ENCODE data around the gene PLET1. TPM values are rescaled to one million over a fixed set of nuclear protein-coding genes. Genes with fewer than 3 reads are reported as not detected.

Gene PLET1, protein sequence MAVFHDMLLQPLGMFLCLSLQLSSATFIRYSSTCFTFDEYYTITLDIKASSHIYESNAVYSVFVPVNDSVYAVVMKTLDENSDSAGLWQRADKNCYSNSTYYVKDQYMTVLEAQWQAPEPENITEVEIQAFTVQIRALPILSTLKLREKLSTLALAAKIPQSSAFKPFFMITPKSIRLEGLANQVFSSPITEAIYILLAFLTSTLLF
- not detected in 2 replicates for total RNA-seq

DNA sequence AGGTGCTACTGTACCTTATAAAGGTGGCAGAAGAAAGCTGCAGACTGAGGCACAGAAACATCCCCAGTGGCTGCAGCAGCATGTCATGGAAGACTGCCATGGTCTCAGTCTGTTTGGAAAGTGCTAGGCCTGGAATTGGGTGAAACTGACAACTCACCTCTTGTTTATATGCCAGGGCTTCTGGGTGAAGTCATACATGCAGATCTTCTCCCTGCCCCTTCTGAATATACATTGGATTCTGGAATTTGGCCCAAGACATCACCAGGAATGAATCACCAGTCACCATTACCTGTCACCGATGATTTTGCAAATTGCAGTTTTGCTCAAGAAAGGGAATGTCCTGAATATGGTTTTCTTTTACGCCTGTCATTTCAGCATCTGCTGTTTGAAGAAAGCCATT, at the start of gene PLET1:
TSS of gene PLET1 (minus strand) at position 371 of the 400 bp plus-strand sequence. CDS start at position 100, 271 bp downstream.
- DNase-seq (ENCODE audit: low read depth): no peak
- no peak within 1 kb of the TSS for H3K4me3 ChIP-seq (ENCODE audit: low read depth, low read length)
- TF ChIP-seq, protein P1, sequence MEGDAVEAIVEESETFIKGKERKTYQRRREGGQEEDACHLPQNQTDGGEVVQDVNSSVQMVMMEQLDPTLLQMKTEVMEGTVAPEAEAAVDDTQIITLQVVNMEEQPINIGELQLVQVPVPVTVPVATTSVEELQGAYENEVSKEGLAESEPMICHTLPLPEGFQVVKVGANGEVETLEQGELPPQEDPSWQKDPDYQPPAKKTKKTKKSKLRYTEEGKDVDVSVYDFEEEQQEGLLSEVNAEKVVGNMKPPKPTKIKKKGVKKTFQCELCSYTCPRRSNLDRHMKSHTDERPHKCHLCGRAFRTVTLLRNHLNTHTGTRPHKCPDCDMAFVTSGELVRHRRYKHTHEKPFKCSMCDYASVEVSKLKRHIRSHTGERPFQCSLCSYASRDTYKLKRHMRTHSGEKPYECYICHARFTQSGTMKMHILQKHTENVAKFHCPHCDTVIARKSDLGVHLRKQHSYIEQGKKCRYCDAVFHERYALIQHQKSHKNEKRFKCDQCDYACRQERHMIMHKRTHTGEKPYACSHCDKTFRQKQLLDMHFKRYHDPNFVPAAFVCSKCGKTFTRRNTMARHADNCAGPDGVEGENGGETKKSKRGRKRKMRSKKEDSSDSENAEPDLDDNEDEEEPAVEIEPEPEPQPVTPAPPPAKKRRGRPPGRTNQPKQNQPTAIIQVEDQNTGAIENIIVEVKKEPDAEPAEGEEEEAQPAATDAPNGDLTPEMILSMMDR (IDR thresholded peaks at IDR 0.05; ENCODE audit: insufficient read depth, low read depth, low read length): no peak

DNA sequence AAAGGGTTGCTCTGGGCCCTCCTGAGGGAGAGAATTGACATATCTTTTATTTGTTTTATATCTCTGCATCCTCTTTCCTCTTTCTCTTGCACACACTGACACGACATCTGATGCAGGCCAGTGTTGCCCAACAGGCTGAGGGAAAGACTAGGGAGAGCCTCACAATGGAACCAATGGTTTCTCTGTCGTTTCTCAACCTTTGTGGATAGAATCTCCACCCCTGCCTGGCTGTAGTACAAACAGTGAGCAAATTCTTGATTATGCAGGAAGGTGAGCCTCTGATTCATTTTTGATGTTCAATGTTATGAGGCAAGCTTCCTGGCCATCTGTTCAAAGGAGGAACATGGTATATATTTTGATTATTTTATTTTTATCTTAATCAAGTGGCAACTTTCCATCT, 49.8 kb upstream of the PLET1 start:
- TF ChIP-seq, protein P1 (IDR thresholded peaks at IDR 0.05; ENCODE audit: insufficient read depth, low read depth, low read length): no peak

DNA sequence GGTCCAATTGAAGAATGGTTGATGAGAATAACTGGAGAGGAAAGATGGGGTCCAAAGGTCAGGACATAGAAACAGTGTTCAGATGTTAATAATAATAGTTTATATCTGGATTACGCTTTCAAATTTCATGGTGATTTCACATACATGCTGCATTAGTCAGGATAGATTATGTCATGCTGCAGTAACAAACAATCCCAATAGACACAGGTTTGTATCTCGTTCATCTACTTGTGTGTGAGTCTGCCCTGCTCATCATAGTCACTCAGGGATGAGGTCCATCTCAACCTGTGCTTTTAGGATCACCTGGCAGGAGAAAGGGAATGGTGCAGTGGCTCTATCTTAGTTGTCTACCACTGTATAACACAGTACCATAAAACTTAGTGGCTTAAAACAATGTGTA, 48.0 kb upstream of the PLET1 start:
- TF ChIP-seq, protein P1 (IDR thresholded peaks at IDR 0.05; ENCODE audit: insufficient read depth, low read depth, low read length): no peak
- DNase-seq (ENCODE audit: low read depth): no peak

More for the DNA sequence above, 49.8 kb upstream of the PLET1 start:
- H3K4me3 ChIP-seq (ENCODE audit: low read depth, low read length): no peak overlapping the region
- DNase-seq (ENCODE audit: low read depth): peak; percentile 49

DNA sequence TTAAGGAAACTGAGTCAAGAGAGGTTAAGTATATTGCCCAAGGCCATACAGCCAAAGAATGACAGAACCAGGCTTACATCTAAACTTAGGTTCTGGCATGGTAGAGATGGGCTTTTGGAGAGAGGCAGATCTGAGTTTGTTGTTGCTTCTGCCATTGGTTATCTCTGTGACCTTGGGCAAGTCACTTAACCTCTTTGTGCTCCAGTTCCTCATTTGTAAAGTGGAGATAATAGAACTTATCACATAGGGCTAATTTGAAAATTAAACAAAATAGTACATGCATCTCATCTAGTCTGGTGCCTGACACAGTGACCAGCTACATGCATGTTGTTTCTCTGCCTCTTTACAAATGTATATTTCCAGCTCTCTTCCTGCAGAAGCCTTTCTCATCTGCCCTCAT, 47.0 kb upstream of the PLET1 start:
- no peak for DNase-seq (ENCODE audit: low read depth)
- H3K4me3 ChIP-seq (ENCODE audit: low read depth, low read length): no peak overlapping the region
- TF ChIP-seq, protein P1 (IDR thresholded peaks at IDR 0.05; ENCODE audit: insufficient read depth, low read depth, low read length): no peak

More for the DNA sequence above, 48.0 kb upstream of the PLET1 start:
- no peak overlapping the region for H3K4me3 ChIP-seq (ENCODE audit: low read depth, low read length)

DNA sequence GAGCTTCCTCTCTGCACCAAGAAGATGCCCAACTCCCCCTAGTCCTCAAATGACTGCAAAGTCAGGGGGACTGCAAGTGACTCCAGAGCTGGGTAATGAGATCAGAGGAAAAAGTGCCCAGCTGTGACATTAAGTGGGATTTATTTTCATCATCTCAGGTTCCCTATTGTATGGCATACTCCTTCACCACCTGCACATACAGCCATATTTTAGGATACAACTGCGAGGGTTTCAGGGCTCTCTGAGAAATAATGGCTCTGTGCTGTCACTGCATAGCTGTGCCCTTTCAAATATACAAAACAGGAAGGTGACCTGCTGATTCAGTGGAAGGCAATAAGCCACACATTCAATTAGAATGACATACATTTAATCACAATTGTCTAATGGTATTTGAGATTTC, 45.6 kb upstream of the PLET1 start:
- TF ChIP-seq, protein P1 (IDR thresholded peaks at IDR 0.05; ENCODE audit: insufficient read depth, low read depth, low read length): no peak
- DNase-seq (ENCODE audit: low read depth): no peak
- H3K4me3 ChIP-seq (ENCODE audit: low read depth, low read length): no peak overlapping the region

DNA sequence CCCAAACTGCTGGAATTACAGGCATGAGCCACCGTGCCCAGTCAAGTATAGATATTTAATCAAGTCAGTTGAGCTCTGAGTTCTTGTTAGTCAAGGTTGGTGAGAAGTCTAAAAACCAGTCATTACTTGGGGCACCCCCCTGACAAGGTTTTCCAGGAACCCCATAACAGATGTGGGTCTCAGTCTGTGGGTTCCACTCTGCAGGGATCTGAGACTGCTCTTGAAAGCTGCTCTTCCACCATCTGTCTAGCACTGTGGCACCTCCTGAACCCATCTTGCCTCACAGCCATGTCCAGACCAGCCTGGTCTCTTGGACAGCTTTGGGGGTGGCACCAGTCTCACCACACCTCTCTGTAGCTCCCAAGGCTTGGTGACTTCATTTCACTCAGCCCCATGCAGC, 44.3 kb upstream of the PLET1 start:
- no peak overlapping the region for H3K4me3 ChIP-seq (ENCODE audit: low read depth, low read length)
- TF ChIP-seq, protein P1 (IDR thresholded peaks at IDR 0.05; ENCODE audit: insufficient read depth, low read depth, low read length): no peak
- DNase-seq (ENCODE audit: low read depth): no peak

DNA sequence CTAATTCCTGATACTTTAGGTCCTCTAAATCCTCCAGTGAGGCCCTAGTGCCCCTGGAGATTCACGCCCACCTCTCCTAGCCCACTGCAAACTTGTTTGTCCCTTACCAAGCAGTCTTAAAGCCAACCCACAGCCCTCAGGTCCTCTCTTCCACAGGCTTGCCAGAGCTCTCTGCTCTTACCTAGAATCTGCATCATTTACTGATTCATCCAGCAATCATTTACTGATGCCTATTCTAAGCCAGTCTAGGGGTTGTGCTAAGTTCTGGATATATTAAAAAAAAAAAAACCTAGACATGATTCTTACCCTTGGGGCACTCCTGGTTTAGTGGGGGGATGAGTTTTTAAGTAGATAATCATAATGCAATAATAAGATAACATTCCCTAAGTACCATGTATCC, 43.0 kb upstream of the PLET1 start:
- no peak for DNase-seq (ENCODE audit: low read depth)
- TF ChIP-seq, protein P1 (IDR thresholded peaks at IDR 0.05; ENCODE audit: insufficient read depth, low read depth, low read length): no peak
- H3K4me3 ChIP-seq (ENCODE audit: low read depth, low read length): no peak overlapping the region
